Testis (tissue), 2 donors: ENCODE results near the gene TMEM229B.

Experiments
- CTCF ChIP-seq, 3 experiments: fragments of 450-650 bp in 2 of 3; fragments of 200-600 bp in 1 of 3; sonication (generic) in 1 of 3; IDR thresholded peaks; one replicate each; pipeline ENCODE4 v1.5.1; 2016 to 2019; ENCODE audit warnings: antibody characterized with exemption in 3 of 3, mild to moderate bottlenecking in 2 of 3, moderate library complexity in 1 of 3
- POLR2A ChIP-seq: fragments of 450-650 bp; IDR thresholded peaks from one replicate; pipeline ENCODE4 v1.6.1; 2017; ENCODE audit warnings: antibody characterized with exemption, mild to moderate bottlenecking, moderate library complexity

- TF ChIP-seq POLR2A (no peak), CTCF (IDR thresholded peaks at IDR 0.05) (no peak)
Observed at GRCh38 chr14:67459336-67459735, 29.2 kb downstream of the TMEM229B start.
